Bronchial epithelial cell (primary cell): ENCODE measurements around the gene ZBTB16. TPM values are rescaled to one million over a fixed set of nuclear protein-coding genes. Genes with fewer than 3 reads are reported as not detected.

Experiments
- DNase-seq: peaks from one replicate; pipeline ENCODE4 v3.0.0-alpha.2; 2010; ENCODE audit warnings: low read depth
- FAIRE-seq: peaks from 2 replicates; lab custom pipeline; 2011; peaks lifted over from hg19 to GRCh38; lab: Jason Lieb, UNC
- H3K27me3 ChIP-seq: 2 replicates; pipeline ENCODE4 v1.5.1; 2011; ENCODE audit warnings: low read length; ENCODE audit not compliant: control insufficient read depth, insufficient read depth
- H3K36me3 ChIP-seq: 2 replicates; pipeline ENCODE4 v1.5.1; 2011; ENCODE audit warnings: low read length; ENCODE audit not compliant: control insufficient read depth, insufficient read depth
- H3K4me3 ChIP-seq: 2 replicates; pipeline ENCODE4 v1.5.1; 2011; ENCODE audit warnings: mild to moderate bottlenecking, low read depth, low read length, control low read depth
- total RNA-seq: library from RNA; depleted of rRNA; stranded (reverse); fragments of >200 nt; gene quantifications from 2 replicates; pipeline ENCODE4 v1.2.1, GENCODE V29; 2014
- TF ChIP-seq, protein P1 (sequence below): IDR thresholded peaks from 2 replicates; pipeline ENCODE4 v1.5.1; 2011; ENCODE audit warnings: mild to moderate bottlenecking, moderate library complexity, low read length, control low read depth, inconsistent platforms; ENCODE audit not compliant: insufficient read depth, severe bottlenecking

Gene ZBTB16
- total RNA-seq, 1 donor from 2014 or later: 3.2 TPM

DNA sequence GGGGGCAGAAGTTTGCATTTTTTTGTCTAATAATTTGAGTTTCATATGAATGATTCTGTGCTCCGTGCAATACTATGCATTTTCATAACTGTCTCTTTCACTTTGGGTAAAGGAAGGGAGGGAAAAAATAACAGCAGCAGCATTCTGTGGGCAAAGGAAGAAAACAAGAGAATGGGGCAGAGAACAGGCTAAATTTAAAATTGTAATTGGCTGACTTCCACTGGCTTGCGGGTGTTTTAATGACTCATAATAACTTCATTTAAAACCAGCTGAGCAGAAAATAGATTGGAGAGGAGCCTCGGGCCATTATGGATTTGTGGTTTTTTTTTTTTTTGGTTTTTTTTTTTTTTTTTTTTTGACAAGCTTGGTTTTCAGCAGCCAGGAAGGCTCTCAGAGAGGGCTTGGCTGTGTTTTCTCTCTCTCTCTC is 107.4 kb downstream of the ZBTB16 start:
- Histone ChIP-seq H3K36me3 (peaks cover under 1% of the 10 kb centered on the region), H3K27me3 (peaks cover 27% of the 10 kb centered on the region), H3K4me3 (no peak overlapping the region)
- no peak for FAIRE-seq
- TF ChIP-seq, protein P1, sequence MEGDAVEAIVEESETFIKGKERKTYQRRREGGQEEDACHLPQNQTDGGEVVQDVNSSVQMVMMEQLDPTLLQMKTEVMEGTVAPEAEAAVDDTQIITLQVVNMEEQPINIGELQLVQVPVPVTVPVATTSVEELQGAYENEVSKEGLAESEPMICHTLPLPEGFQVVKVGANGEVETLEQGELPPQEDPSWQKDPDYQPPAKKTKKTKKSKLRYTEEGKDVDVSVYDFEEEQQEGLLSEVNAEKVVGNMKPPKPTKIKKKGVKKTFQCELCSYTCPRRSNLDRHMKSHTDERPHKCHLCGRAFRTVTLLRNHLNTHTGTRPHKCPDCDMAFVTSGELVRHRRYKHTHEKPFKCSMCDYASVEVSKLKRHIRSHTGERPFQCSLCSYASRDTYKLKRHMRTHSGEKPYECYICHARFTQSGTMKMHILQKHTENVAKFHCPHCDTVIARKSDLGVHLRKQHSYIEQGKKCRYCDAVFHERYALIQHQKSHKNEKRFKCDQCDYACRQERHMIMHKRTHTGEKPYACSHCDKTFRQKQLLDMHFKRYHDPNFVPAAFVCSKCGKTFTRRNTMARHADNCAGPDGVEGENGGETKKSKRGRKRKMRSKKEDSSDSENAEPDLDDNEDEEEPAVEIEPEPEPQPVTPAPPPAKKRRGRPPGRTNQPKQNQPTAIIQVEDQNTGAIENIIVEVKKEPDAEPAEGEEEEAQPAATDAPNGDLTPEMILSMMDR: no peak
- peak; percentile 85 for DNase-seq

DNA sequence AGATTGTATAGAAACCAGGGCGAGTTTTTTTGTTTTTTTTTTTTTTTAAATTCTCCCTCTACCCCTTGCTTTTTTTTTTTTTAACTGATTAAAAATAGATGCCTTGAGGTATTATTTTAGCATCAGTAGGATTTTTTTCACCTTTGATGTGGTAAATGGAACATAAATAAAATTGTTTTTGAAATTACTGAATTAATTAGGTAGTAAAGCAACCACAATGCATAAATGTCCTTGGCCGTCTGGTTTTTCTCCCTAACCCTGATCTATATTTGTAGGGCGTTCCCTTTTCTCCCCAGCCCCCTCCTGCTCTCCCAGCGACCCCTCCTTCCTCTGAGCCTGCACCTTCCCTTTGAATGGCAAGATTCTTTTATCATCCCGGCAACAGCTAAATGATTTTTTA is 107.8 kb downstream of the ZBTB16 start:
- Histone ChIP-seq H3K27me3 (peaks cover 28% of the 10 kb centered on the region), H3K36me3 (peaks cover 1% of the 10 kb centered on the region), H3K4me3 (no peak overlapping the region)
- TF ChIP-seq, protein P1: no peak
- FAIRE-seq (no peak), DNase-seq (no peak)

DNA sequence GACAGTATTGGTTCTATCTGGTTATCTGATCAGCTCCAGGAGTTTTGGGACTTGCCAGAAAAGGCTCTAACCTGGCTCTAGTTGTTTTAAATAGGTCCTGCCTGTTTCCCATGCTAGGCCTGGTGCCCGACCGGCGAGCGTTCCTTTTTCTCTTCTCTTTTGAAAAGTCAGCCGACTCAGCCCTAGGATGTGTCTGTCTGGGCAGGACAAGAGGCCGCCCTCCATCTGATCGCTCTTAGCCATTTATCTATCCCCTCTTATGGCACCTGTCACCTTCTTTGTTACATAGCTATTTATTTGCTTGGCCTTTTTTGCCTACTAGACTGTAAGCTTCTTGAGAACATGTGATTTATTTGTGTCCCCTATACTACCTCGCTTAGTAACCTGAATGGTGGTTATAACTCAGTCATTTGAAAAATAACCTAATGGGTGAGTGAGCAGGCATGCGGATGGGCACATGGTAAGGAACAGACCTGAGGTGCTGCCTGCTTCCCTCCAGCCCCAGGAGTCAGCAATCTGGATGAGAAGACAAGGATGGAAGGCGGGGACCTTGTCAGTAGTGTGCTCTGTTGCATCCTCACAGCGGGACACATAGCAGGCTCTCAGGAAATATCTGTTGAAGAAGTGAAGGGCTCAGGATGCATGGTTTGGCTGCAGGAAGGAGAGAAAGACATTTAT is 108.4 kb downstream of the ZBTB16 start:
- peaks cover 1% of the 10 kb centered on the region for H3K36me3 ChIP-seq
- DNase-seq (no peak), FAIRE-seq (no peak)
- peaks cover 30% of the 10 kb centered on the region for H3K27me3 ChIP-seq
- H3K4me3 ChIP-seq: no peak overlapping the region
- TF ChIP-seq, protein P1: no peak

DNA sequence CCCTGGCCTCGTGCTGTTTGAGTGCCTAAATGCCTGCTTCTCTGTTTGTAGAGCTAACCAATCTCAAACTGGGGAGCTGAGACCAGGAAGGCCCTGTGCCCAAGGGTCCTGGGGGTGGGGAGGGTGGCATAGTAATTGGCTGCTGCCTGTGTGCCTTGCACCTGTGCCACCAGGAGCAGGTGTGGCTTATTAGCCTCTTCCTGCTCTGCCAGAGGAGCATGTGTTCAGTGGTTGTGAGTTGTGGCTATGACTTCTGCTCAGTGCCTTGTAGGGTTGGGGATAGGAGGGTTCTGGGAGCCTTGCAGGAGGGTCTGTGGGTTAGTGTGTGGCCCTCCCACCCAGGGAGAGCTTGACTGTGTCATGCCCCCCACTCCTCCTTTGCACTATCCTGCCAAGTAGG is 109.2 kb downstream of the ZBTB16 start:
- no peak overlapping the region for H3K4me3 ChIP-seq
- no peak for DNase-seq
- H3K27me3 ChIP-seq: peaks cover 32% of the 10 kb centered on the region
- H3K36me3 ChIP-seq: peaks cover 1% of the 10 kb centered on the region
- FAIRE-seq: no peak
- TF ChIP-seq, protein P1: no peak

DNA sequence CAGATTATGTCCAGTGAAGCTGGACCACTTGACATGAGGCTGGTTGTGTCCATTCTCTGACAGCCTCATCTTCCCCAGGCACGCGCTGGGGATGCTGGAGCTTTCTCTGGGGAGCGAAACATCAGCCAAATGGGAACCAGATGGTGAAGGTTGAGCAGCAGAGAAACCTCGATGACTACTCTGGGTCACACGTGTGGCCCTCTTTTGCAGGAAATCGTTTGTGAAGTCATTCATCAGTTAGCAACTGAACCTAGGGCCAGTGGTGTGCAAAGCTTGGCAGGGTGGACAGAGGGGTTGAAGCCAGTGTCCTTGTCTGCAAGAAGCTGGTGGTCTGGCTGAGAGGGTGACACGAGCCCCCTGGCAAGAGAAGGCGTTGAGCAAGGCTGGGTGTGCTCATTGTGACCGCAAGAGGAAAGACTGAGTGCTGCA is 109.8 kb downstream of the ZBTB16 start:
- Histone ChIP-seq H3K36me3 (peaks cover 1% of the 10 kb centered on the region), H3K27me3 (peaks cover 32% of the 10 kb centered on the region), H3K4me3 (no peak overlapping the region)
- FAIRE-seq: no peak
- no peak for DNase-seq
- TF ChIP-seq, protein P1: no peak

DNA sequence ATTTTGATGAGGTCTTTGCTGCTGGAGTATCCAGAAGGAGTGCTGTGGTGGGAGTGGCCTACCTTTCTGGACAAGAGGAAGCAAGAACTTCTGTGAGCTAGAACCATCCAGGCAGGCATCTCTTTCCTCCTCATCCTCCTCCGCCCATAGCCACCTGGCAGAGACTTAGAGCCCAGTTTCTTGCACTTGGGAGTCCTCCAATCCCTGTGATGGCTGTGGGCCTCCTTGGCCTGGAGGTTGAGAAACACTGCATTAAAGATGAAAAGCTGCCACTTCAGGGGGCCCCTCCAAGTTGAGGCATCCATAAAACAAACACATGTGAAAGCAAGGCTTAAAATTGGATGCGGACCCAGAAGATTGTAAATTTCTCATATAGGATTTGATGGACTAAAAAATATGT is 110.3 kb downstream of the ZBTB16 start:
- DNase-seq: no peak
- TF ChIP-seq, protein P1: no peak
- FAIRE-seq: no peak
- Histone ChIP-seq H3K4me3 (no peak overlapping the region), H3K36me3 (peaks cover 1% of the 10 kb centered on the region), H3K27me3 (peaks cover 32% of the 10 kb centered on the region)
